HEK293 (cell line): Measurements from ENCODE around the gene CPNE1.

ENCODE experiments used
- FEZF1 ChIP-seq: fragments of 450-650 bp; formaldehyde crosslinking; IDR thresholded peaks from 2 replicates; pipeline ENCODE4 v1.5.1; 2016; ENCODE audit warnings: missing biosample characterization, missing genetic modification characterization
- GLIS1 ChIP-seq: fragments of 450-650 bp; formaldehyde crosslinking; IDR thresholded peaks from 2 replicates; pipeline ENCODE4 v1.5.1; 2016; ENCODE audit warnings: missing biosample characterization, missing genetic modification characterization
- KLF16 ChIP-seq: fragments of 450-650 bp; formaldehyde crosslinking; IDR thresholded peaks from 2 replicates; pipeline ENCODE4 v1.5.1; 2017; ENCODE audit warnings: missing biosample characterization, missing genetic modification characterization
- PRDM10 ChIP-seq: fragments of 450-650 bp; formaldehyde crosslinking; IDR thresholded peaks from 2 replicates; pipeline ENCODE4 v1.5.1; 2016; ENCODE audit warnings: missing biosample characterization, missing genetic modification characterization
- SCRT2 ChIP-seq: fragments of 450-650 bp; formaldehyde crosslinking; IDR thresholded peaks from 2 replicates; pipeline ENCODE4 v1.5.1; 2016; ENCODE audit warnings: missing biosample characterization, missing genetic modification characterization
- YY2 ChIP-seq: fragments of 450-650 bp; formaldehyde crosslinking; IDR thresholded peaks from 2 replicates; pipeline ENCODE4 v1.5.1; 2016; ENCODE audit warnings: missing biosample characterization, missing genetic modification characterization
- ZBTB8A ChIP-seq: fragments of 450-650 bp; formaldehyde crosslinking; IDR thresholded peaks from 2 replicates; pipeline ENCODE4 v1.5.1; 2016; ENCODE audit warnings: missing biosample characterization, missing genetic modification characterization
- ZEB2 ChIP-seq: fragments of 450-650 bp; formaldehyde crosslinking; IDR thresholded peaks from 2 replicates; pipeline ENCODE4 v1.5.1; 2016; ENCODE audit warnings: missing biosample characterization, missing genetic modification characterization
- ZFHX2 ChIP-seq: fragments of 450-650 bp; formaldehyde crosslinking; conservative IDR thresholded peaks from 2 replicates; pipeline ENCODE4 v1.5.1; 2016; ENCODE audit warnings: missing biosample characterization, missing genetic modification characterization
- ZFP41 ChIP-seq: fragments of 450-650 bp; formaldehyde crosslinking; IDR thresholded peaks from 2 replicates; pipeline ENCODE4 v1.5.1; 2016; ENCODE audit warnings: missing biosample characterization, missing genetic modification characterization, borderline replicate concordance
- ZNF114 ChIP-seq: fragments of 450-650 bp; formaldehyde crosslinking; IDR thresholded peaks from 2 replicates; pipeline ENCODE4 v1.5.0; 2017; ENCODE audit warnings: missing biosample characterization, missing genetic modification characterization
- ZNF132 ChIP-seq: fragments of 450-650 bp; formaldehyde crosslinking; IDR thresholded peaks from 2 replicates; pipeline ENCODE4 v1.5.1; 2017; ENCODE audit warnings: missing biosample characterization, missing genetic modification characterization, borderline replicate concordance
- ZNF157 ChIP-seq: fragments of 450-650 bp; formaldehyde crosslinking; IDR thresholded peaks from 2 replicates; pipeline ENCODE4 v1.5.1; 2016; ENCODE audit warnings: missing biosample characterization, missing genetic modification characterization
- ZNF211 ChIP-seq: fragments of 450-650 bp; formaldehyde crosslinking; IDR thresholded peaks from 2 replicates; pipeline ENCODE4 v1.5.1; 2016; ENCODE audit warnings: low read depth, missing biosample characterization, missing genetic modification characterization
- ZNF274 ChIP-seq, 2 experiments: fragments of 200-500 bp in 1 of 2; fragments of 450-650 bp in 1 of 2; sonication (Bioruptor generic) in 1 of 2; formaldehyde crosslinking in 1 of 2; IDR thresholded peaks; 2 replicates each; pipeline versions ENCODE4 v1.5.1 to v1.6.1; 2014 to 2016; ENCODE audit warnings: borderline replicate concordance in 1 of 2, inconsistent platforms in 1 of 2, low read length in 1 of 2, missing biosample characterization in 1 of 2, missing genetic modification characterization in 1 of 2
- ZNF280D ChIP-seq: fragments of 450-650 bp; formaldehyde crosslinking; IDR thresholded peaks from 2 replicates; pipeline ENCODE4 v1.5.1; 2016; ENCODE audit warnings: missing biosample characterization, missing genetic modification characterization
- ZNF324 ChIP-seq: fragments of 450-650 bp; formaldehyde crosslinking; IDR thresholded peaks from 2 replicates; pipeline ENCODE4 v1.5.1; 2016; ENCODE audit warnings: missing biosample characterization, missing genetic modification characterization
- ZNF354C ChIP-seq: fragments of 450-650 bp; formaldehyde crosslinking; IDR thresholded peaks from 2 replicates; pipeline ENCODE4 v1.5.1; 2016; ENCODE audit warnings: missing biosample characterization, missing genetic modification characterization, low read depth, borderline replicate concordance
- ZNF366 ChIP-seq: fragments of 450-650 bp; formaldehyde crosslinking; conservative IDR thresholded peaks from 2 replicates; pipeline ENCODE4 v1.5.1; 2016; ENCODE audit warnings: missing biosample characterization, missing genetic modification characterization
- ZNF391 ChIP-seq: fragments of 450-650 bp; formaldehyde crosslinking; IDR thresholded peaks from 2 replicates; pipeline ENCODE4 v1.5.1; 2016; ENCODE audit warnings: low read depth, missing biosample characterization, missing genetic modification characterization, borderline replicate concordance
- ZNF426 ChIP-seq: fragments of 450-650 bp; formaldehyde crosslinking; IDR thresholded peaks from 2 replicates; pipeline ENCODE4 v1.5.1; 2017; ENCODE audit warnings: missing biosample characterization, missing genetic modification characterization, mild to moderate bottlenecking, inconsistent platforms, moderate library complexity
- ZNF518A ChIP-seq: fragments of 450-650 bp; formaldehyde crosslinking; conservative IDR thresholded peaks from 2 replicates; pipeline ENCODE4 v1.5.1; 2016; ENCODE audit warnings: low read depth, missing biosample characterization, missing genetic modification characterization
- ZNF610 ChIP-seq: fragments of 450-650 bp; formaldehyde crosslinking; IDR thresholded peaks from 2 replicates; pipeline ENCODE4 v1.5.1; 2016; ENCODE audit warnings: missing biosample characterization, missing genetic modification characterization, borderline replicate concordance
- ZNF785 ChIP-seq: fragments of 450-650 bp; formaldehyde crosslinking; IDR thresholded peaks from 2 replicates; pipeline ENCODE4 v1.5.1; 2016; ENCODE audit warnings: missing biosample characterization, missing genetic modification characterization
- ZNF830 ChIP-seq: fragments of 450-650 bp; IDR thresholded peaks from 2 replicates; pipeline ENCODE4 v1.5.0; 2018; ENCODE audit warnings: missing biosample characterization, missing genetic modification characterization, low read depth, mild to moderate bottlenecking, moderate library complexity
- ZNF837 ChIP-seq: fragments of 450-650 bp; formaldehyde crosslinking; IDR thresholded peaks from 2 replicates; pipeline ENCODE4 v1.5.1; 2016; ENCODE audit warnings: missing biosample characterization, missing genetic modification characterization
- ZSCAN16 ChIP-seq: fragments of 450-650 bp; formaldehyde crosslinking; IDR thresholded peaks from 2 replicates; pipeline ENCODE4 v1.5.1; 2016; ENCODE audit warnings: missing biosample characterization, missing genetic modification characterization

Gene CPNE1

GRCh38 chr20:35619196-35620095, 45.3 kb downstream of the CPNE1 start (continued):
- TF ChIP-seq PRDM10 (tag by site-specific recombination) = peak; percentile 95
- no peak for TF ChIP-seq YY2
- TF ChIP-seq ZNF518A = no peak
- no peak for TF ChIP-seq ZFP41 (tag by site-specific recombination)
- peak; percentile 83 for TF ChIP-seq ZNF391 (tag by site-specific recombination)
- peak; percentile 81 for TF ChIP-seq GLIS1 (tag by site-specific recombination)
- peak; percentile 40; the same call in 1 of the 2 replicates for TF ChIP-seq KLF16
- no peak for TF ChIP-seq ZNF157 (tag by site-specific recombination)
- TF ChIP-seq ZNF837 (tag by site-specific recombination) = no peak
- no peak for TF ChIP-seq ZNF830 (tag by site-specific recombination)
- peak; percentile 97 for TF ChIP-seq ZNF610 (tag by site-specific recombination)
- no peak for TF ChIP-seq ZNF354C (tag by site-specific recombination)
- no peak for TF ChIP-seq ZNF324 (tag by site-specific recombination)
- TF ChIP-seq ZFHX2 (tag by site-specific recombination) = peak; percentile 79
- no peak for TF ChIP-seq SCRT2 (tag by site-specific recombination)
- TF ChIP-seq ZNF426 (tag by site-specific recombination) = no peak
- 0 out of 2 replicates have a peak, but pooled peaks have one; percentile 50 for TF ChIP-seq ZNF280D (tag by site-specific recombination)
- no peak for TF ChIP-seq ZNF366 (tag by site-specific recombination)
- TF ChIP-seq ZEB2 (tag by site-specific recombination) = peak; percentile 89
- TF ChIP-seq ZBTB8A (tag by site-specific recombination) = peak; percentile 79
- TF ChIP-seq FEZF1 (tag by site-specific recombination) = no peak
- no peak for TF ChIP-seq ZSCAN16 (tag by site-specific recombination)
- no peak for TF ChIP-seq ZNF785 (tag by site-specific recombination)
- TF ChIP-seq ZNF211 (tag by site-specific recombination) = no peak
- TF ChIP-seq ZNF132 (tag by site-specific recombination) = no peak
- TF ChIP-seq ZNF274 (IDR thresholded peaks at IDR 0.05; ENCODE audit: low read length) = no peak
- TF ChIP-seq ZNF274 (tag by site-specific recombination; IDR thresholded peaks at IDR 0.05; ENCODE audit: borderline replicate concordance) = no peak
- no peak for TF ChIP-seq ZNF114 (tag by site-specific recombination)
